NB4 (cell line): ENCODE results near the gene TNFAIP8L3.
A peak's percentile ranks its signal among the peaks of the same experiment; 100 is the strongest.

ENCODE experiments used
- DNase-seq: peaks from one replicate; pipeline ENCODE4 v3.0.0; 2010; ENCODE audit warnings: low read depth
- H3K4me3 ChIP-seq: one replicate; pipeline ENCODE4 v1.5.1; 2011; ENCODE audit warnings: mild to moderate bottlenecking, low read depth, low read length, moderate library complexity
- CTCF ChIP-seq: IDR thresholded peaks from one replicate; pipeline ENCODE4 v1.5.1; 2012; ENCODE audit warnings: low read depth, low read length
- MAX ChIP-seq: IDR thresholded peaks from 2 replicates; pipeline ENCODE4 v1.6.1; 2011; ENCODE audit warnings: low read depth, low read length
- MYC ChIP-seq: IDR thresholded peaks from 2 replicates; pipeline ENCODE4 v1.6.1; 2011; ENCODE audit warnings: low read depth, low read length
- POLR2A ChIP-seq: IDR thresholded peaks from 2 replicates; pipeline ENCODE4 v1.6.1; 2011; ENCODE audit warnings: mild to moderate bottlenecking; ENCODE audit not compliant: insufficient read length; ENCODE audit errors: extremely low read depth

TNFAIP8L3 gene

GRCh38 chr15:51103330-51103729 lies 8.6 kb upstream of the TNFAIP8L3 start:
- TF ChIP-seq MYC: no peak
- no peak for TF ChIP-seq POLR2A
- no peak for TF ChIP-seq MAX
- no peak for TF ChIP-seq CTCF
- H3K4me3 ChIP-seq: no peak overlapping the region
- DNase-seq: no peak

GRCh38 chr15:51100785-51101489 lies 6.2 kb upstream of the TNFAIP8L3 start:
- H3K4me3 ChIP-seq: no peak overlapping the region
- no peak for DNase-seq
- TF ChIP-seq POLR2A (no peak), MYC (no peak)

GRCh38 chr15:51099185-51099584 lies 4.5 kb upstream of the TNFAIP8L3 start:
- TF ChIP-seq MAX: no peak
- no peak for TF ChIP-seq MYC
- no peak for TF ChIP-seq CTCF
- TF ChIP-seq POLR2A: no peak
- H3K4me3 ChIP-seq: no peak overlapping the region
- no peak for DNase-seq

- no peak overlapping the region for H3K4me3 ChIP-seq
- TF ChIP-seq CTCF (no peak), POLR2A (no peak), MYC (no peak), MAX (no peak)
- no peak for DNase-seq
Measured at GRCh38 chr15:51098331-51098619, 3.6 kb upstream of the TNFAIP8L3 start.

GRCh38 chr15:51097553-51098330 lies 3.0 kb upstream of the TNFAIP8L3 start:
- TF ChIP-seq MYC (no peak), CTCF (no peak), POLR2A (no peak), MAX (no peak)
- peak; percentile 44 for DNase-seq
- H3K4me3 ChIP-seq: no peak overlapping the region

- TF ChIP-seq MYC (no peak), POLR2A (no peak), MAX (no peak), CTCF (no peak)
- no peak overlapping the region for H3K4me3 ChIP-seq
- no peak for DNase-seq
Measured at GRCh38 chr15:51096976-51097375, 2.3 kb upstream of the TNFAIP8L3 start.
